Hepatocyte (in vitro differentiated cells): ENCODE measurements around the gene SNX11. TPM values are rescaled to one million over a fixed set of nuclear protein-coding genes. Genes with fewer than 3 reads are reported as not detected.
"Not testable (repeated sequence)": the region's sequence is repeated elsewhere in the genome, so short reads cannot be mapped to it uniquely, and the experiment has no call there.

Experiments
- DNase-seq: peaks from one replicate; pipeline ENCODE4 v3.0.0-alpha.2; 2016; ENCODE audit warnings: low spot score
- H2AFZ ChIP-seq: fragments of 200-600 bp; sonication (generic); 2 replicates; pipeline ENCODE4 v1.6.0; 2016; ENCODE audit warnings: antibody characterized with exemption, mild to moderate bottlenecking
- H3K27ac ChIP-seq: fragments of 200-600 bp; sonication (generic); 2 replicates; pipeline ENCODE4 v1.5.1; 2016; ENCODE audit warnings: mild to moderate bottlenecking
- H3K27me3 ChIP-seq: fragments of 200-600 bp; sonication (generic); 2 replicates; pipeline ENCODE4 v1.6.1; 2016
- H3K36me3 ChIP-seq: fragments of 200-600 bp; sonication (generic); replicated peaks from 2 replicates; pipeline ENCODE4 v1.5.1; 2016; ENCODE audit warnings: low read depth; ENCODE audit not compliant: insufficient read depth
- H3K4me1 ChIP-seq: fragments of 200-600 bp; sonication (generic); 2 replicates; pipeline ENCODE4 v1.5.1; 2016; ENCODE audit warnings: mild to moderate bottlenecking, moderate library complexity; ENCODE audit not compliant: insufficient read depth
- H3K4me2 ChIP-seq: fragments of 200-600 bp; sonication (generic); 2 replicates; pipeline ENCODE4 v1.6.0; 2016
- H3K4me3 ChIP-seq: fragments of 200-600 bp; sonication (generic); 2 replicates; pipeline ENCODE4 v1.5.1; 2016; ENCODE audit warnings: mild to moderate bottlenecking
- H3K79me2 ChIP-seq: fragments of 200-600 bp; sonication (generic); 2 replicates; pipeline ENCODE4 v1.6.0; 2017; ENCODE audit warnings: mild to moderate bottlenecking
- H3K9me2 ChIP-seq: fragments of 200-600 bp; sonication (generic); replicated peaks from 2 replicates; pipeline ENCODE4 v1.6.0; 2017; ENCODE audit warnings: mild to moderate bottlenecking; ENCODE audit not compliant: insufficient read depth
- H3K9me3 ChIP-seq: fragments of 200-600 bp; sonication (generic); 2 replicates; pipeline ENCODE4 v1.5.1; 2016; ENCODE audit warnings: low read depth, mild to moderate bottlenecking
- H4K20me1 ChIP-seq: fragments of 200-600 bp; sonication (generic); 2 replicates; pipeline ENCODE4 v1.6.0; 2016; ENCODE audit warnings: mild to moderate bottlenecking; ENCODE audit not compliant: insufficient read depth, poor library complexity, severe bottlenecking
- EZH2 ChIP-seq: fragments of 200-600 bp; sonication (generic); IDR thresholded peaks from 2 replicates; pipeline ENCODE4 v1.6.1; 2016; ENCODE audit warnings: antibody characterized with exemption, mild to moderate bottlenecking, borderline replicate concordance
- EZH2phosphoT487 ChIP-seq: fragments of 200-600 bp; sonication (generic); IDR thresholded peaks from one replicate; pipeline ENCODE4 v1.6.1; 2018; ENCODE audit warnings: antibody characterized with exemption, mild to moderate bottlenecking, low read depth, moderate library complexity; ENCODE audit not compliant: unreplicated experiment, severe bottlenecking
- WGBS: methylation state at CpG from one replicate; pipeline ENCODE4 v1.1.6; 2016; ENCODE audit warnings: low lambda C conversion rate; ENCODE audit errors: missing lambda C conversion rate; 5-methylcytosine and 5-hydroxymethylcytosine counted together
- polyA plus RNA-seq: library from polyadenylated mRNA; unstranded; fragments of >200 nt; fragmentation: Nextera tagmentation; extraction: Ambion mirVana; gene quantifications from 2 replicates; pipeline ENCODE4 v1.2.1, GENCODE V29; 2016
- total RNA-seq: library from RNA; depleted of rRNA; stranded (reverse); fragments of >200 nt; gene quantifications from 2 replicates; pipeline ENCODE4 v1.2.3, GENCODE V29; 2014
- TF ChIP-seq, protein P1 (sequence below): fragments of 200-600 bp; sonication (generic); IDR thresholded peaks from 2 replicates; pipeline ENCODE4 v1.5.1; 2016; ENCODE audit warnings: antibody characterized with exemption, mild to moderate bottlenecking; ENCODE audit not compliant: poor library complexity

Gene SNX11
- total and polyA plus RNA-seq, 2 experiments from 2014 or later = 11.3 to 13.2 TPM

GRCh38 chr17:48074322-48075081, 33.1 kb upstream of the SNX11 start:
- Histone ChIP-seq H3K4me2 (no peak overlapping the region), H3K27me3 (no peaks in the 10 kb centered on the region), H2AFZ (no peak overlapping the region), H3K27ac (peak overlapping the region; percentile 15), H3K9me3 (no peaks in the 10 kb centered on the region), H3K9me2 (no peaks in the 10 kb centered on the region), H3K79me2 (peaks cover 18% of the 10 kb centered on the region), H3K36me3 (no peaks in the 10 kb centered on the region), H4K20me1 (peaks cover 3% of the 10 kb centered on the region), H3K4me3 (no peak overlapping the region), H3K4me1 (no peaks in the 10 kb centered on the region)
- 90% methylated on average over 7 of the region's 7 CpGs for WGBS
- TF ChIP-seq, protein P1, sequence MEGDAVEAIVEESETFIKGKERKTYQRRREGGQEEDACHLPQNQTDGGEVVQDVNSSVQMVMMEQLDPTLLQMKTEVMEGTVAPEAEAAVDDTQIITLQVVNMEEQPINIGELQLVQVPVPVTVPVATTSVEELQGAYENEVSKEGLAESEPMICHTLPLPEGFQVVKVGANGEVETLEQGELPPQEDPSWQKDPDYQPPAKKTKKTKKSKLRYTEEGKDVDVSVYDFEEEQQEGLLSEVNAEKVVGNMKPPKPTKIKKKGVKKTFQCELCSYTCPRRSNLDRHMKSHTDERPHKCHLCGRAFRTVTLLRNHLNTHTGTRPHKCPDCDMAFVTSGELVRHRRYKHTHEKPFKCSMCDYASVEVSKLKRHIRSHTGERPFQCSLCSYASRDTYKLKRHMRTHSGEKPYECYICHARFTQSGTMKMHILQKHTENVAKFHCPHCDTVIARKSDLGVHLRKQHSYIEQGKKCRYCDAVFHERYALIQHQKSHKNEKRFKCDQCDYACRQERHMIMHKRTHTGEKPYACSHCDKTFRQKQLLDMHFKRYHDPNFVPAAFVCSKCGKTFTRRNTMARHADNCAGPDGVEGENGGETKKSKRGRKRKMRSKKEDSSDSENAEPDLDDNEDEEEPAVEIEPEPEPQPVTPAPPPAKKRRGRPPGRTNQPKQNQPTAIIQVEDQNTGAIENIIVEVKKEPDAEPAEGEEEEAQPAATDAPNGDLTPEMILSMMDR = peak; percentile 78
- no peak for TF ChIP-seq EZH2phosphoT487
- peak; percentile 86 for DNase-seq

DNA sequence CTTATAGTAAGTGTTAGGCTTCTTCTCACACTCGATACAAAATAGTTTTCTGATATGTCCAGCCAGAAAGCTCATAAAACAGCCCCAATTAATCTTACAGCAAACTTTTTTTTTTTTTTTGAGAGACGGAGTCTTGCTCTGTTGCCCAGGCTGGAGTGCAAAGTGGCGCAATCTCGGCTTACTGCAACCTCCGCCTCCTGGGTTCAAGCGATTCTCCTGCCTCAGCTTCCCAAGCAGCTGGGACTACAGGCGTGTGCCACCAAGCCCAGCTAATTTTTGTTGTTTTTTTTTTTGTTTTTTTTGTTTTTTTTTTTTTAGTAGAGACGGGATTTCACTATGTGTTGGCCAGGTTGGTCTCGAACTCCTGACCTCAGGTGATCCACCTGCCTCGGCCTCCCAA, 30.4 kb upstream of the SNX11 start:
- H3K27me3 ChIP-seq, H3K9me2 ChIP-seq, H3K9me3 ChIP-seq, H3K27ac ChIP-seq, H3K36me3 ChIP-seq, DNase-seq, H3K4me1 ChIP-seq, H3K4me3 ChIP-seq, H3K4me2 ChIP-seq, H2AFZ ChIP-seq: not testable (repeated sequence)
- WGBS = 98% methylated on average over 10 of the region's 10 CpGs
- H4K20me1 ChIP-seq = peaks cover 20% of the 10 kb centered on the region
- peaks cover 41% of the 10 kb centered on the region for H3K79me2 ChIP-seq

DNA sequence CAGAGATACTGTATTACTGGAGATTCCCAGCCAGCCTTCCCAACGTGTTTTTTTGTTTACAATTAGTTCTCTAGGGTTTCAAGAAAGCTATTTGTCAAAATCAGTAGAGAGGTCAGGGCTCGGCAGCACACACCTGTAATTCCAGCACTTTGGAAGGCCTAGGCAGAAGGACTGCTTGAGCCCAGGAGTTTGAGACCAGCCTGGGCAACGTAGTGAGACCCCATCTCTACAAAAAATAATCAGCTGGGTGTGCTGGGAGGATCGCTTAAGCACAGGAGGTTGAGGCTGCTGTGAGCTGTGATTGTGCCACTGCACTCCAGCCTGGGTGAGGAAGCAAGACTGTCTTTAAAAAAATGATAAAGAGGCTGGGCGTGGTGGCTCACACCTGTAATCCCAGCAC, 25.7 kb upstream of the SNX11 start:
- WGBS = 82% methylated on average over 5 of the region's 5 CpGs
- H3K4me2 ChIP-seq = no peak overlapping the region
- peaks cover 85% of the 10 kb centered on the region for H3K79me2 ChIP-seq
- H3K4me3 ChIP-seq = no peak overlapping the region
- H3K4me1 ChIP-seq = peaks cover 4% of the 10 kb centered on the region
- peaks cover 53% of the 10 kb centered on the region for H4K20me1 ChIP-seq
- TF ChIP-seq EZH2 = no peak
- no peak for TF ChIP-seq EZH2phosphoT487
- TF ChIP-seq, protein P1 = no peak
- no peaks in the 10 kb centered on the region for H3K36me3 ChIP-seq
- no peak overlapping the region for H3K27ac ChIP-seq
- no peaks in the 10 kb centered on the region for H3K9me3 ChIP-seq
- H3K27me3 ChIP-seq = no peaks in the 10 kb centered on the region
- H2AFZ ChIP-seq = no peak overlapping the region
- no peak for DNase-seq
- H3K9me2 ChIP-seq = no peaks in the 10 kb centered on the region

DNA sequence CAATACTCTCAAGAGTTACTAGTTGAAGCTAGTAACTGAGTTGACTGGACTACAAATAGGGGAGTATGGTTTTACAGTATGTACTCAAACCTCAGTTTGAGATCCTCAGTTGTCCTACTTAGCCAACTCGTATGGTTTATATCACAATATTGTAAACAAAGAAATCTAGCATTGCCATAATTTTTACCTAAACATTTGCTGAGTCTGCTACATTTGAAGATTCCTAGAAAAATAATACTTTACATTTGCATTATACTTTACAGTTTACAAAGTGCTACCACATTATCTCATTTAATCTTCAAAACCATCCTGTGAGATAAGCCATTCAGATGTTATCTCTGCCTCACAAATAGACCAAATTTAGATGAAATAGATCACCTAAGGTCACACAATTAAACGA, 22.6 kb upstream of the SNX11 start:
- DNase-seq = no peak
- Histone ChIP-seq H3K9me2 (no peaks in the 10 kb centered on the region), H3K36me3 (no peaks in the 10 kb centered on the region), H4K20me1 (peaks cover 57% of the 10 kb centered on the region), H3K4me1 (peaks cover 4% of the 10 kb centered on the region), H3K27me3 (no peaks in the 10 kb centered on the region), H2AFZ (no peak overlapping the region), H3K79me2 (peaks cover 93% of the 10 kb centered on the region), H3K27ac (no peak overlapping the region), H3K9me3 (no peaks in the 10 kb centered on the region), H3K4me3 (no peak overlapping the region), H3K4me2 (no peak overlapping the region)
- TF ChIP-seq EZH2 (no peak), EZH2phosphoT487 (no peak)
- TF ChIP-seq, protein P1 = no peak
- WGBS = 55% methylated on average over 2 of the region's 2 CpGs
